AG04449 (cell line): ENCODE results near the gene AK1.

Source experiments
- CTCF ChIA-PET: fragments of 350-600 bp; formaldehyde crosslinking; extraction: SDS; loops from one replicate; lab custom pipeline; 2021; ENCODE audit warnings: antibody characterized with exemption; lab: Yijun Ruan, JAX
- POLR2A ChIA-PET: fragments of 400-600, 350-600 bp; formaldehyde crosslinking; extraction: SDS; loops from one replicate; lab custom pipeline; 2020; ENCODE audit warnings: antibody characterized with exemption, inconsistent platforms; lab: Yijun Ruan, JAX
- DNase-seq: peaks from one replicate; pipeline ENCODE4 v3.0.0-alpha.2; 2010; ENCODE audit warnings: low read depth, low spot score
- H3K4me3 ChIP-seq: 2 replicates; pipeline ENCODE4 v1.5.1; 2011; ENCODE audit warnings: low read depth, mild to moderate bottlenecking, control low read depth, low read length
- CTCF ChIP-seq: IDR thresholded peaks from one replicate; pipeline ENCODE4 v1.5.1; 2011; ENCODE audit warnings: mild to moderate bottlenecking, moderate library complexity, low read length, control low read depth, inconsistent platforms; ENCODE audit not compliant: insufficient read depth; ENCODE audit errors: missing control alignments

Gene AK1

DNA sequence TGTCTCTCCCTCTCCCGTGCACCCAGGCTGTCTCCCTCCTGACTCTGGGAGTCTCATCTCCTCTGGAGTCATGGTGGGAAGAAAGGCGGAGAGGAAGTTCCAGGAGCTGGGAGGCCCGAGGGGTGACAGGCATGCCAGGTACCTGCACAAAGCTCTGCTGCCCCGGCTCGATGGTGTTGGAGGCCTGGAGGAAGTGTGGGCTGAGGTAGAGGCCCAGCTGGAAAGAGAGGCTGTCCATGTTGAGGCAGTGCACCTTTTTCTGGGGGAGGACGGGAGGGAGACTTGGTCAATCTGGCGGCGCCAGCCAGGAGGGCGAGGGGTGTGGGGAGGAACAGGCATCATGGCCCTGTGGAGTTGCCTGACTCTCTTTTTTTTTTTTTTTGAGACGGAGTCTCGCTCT, 58.9 kb downstream of the AK1 start:
- TF ChIP-seq CTCF: no peak
- POLR2A ChIA-PET: interaction anchor here (1.2 kb wide), 1 partner anchor 16 kb away, joined by 3 read pairs; the partner anchor contains the start of gene FPGS
- DNase-seq: no peak
- no peak overlapping the region for H3K4me3 ChIP-seq
- CTCF ChIA-PET: interaction anchor here (0.9 to 1.5 kb wide), 3 partner anchors 51 to 299 kb away, joined by 3 to 5 read pairs (median 3); no protein-coding TSS in a partner anchor

DNA sequence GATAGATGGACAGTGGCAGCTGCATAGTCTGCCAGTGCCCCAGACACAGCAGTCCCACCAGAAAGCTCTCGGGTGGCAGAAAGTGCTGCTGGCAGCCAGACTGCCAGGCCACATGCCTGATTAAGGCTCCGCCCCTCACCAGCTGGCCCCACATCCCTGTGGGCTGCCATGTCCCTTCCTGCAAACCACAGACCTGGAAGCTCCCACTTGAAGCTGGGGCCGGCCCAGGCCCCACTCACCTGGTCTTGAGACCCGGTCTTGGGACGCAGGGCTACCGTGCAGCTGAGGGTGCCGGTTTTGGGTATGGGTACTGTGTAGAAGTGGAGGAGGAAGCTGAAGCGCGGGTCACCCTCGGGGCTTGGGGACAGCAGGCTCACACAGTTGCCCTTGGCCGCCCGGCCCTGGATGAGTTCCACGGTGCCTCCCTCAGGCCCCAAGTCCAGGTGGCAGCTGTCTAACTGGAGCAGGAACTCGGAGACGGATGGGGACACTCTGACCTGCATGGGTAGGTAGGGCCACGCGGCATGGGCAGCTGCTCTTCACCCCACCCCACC, 59.5 kb downstream of the AK1 start:
- DNase-seq: no peak
- TF ChIP-seq CTCF: no peak
- CTCF ChIA-PET: interaction anchor here (0.9 to 1.4 kb wide), 5 partner anchors 8 to 300 kb away, joined by 3 to 6 read pairs (median 3); no protein-coding TSS in a partner anchor
- POLR2A ChIA-PET: interaction anchor here (1.0 kb wide), 1 partner anchor 10 kb away, joined by 3 read pairs; no protein-coding TSS in a partner anchor
- no peak overlapping the region for H3K4me3 ChIP-seq

- H3K4me3 ChIP-seq: no peak overlapping the region
- no peak for TF ChIP-seq CTCF
- ChIA-PET CTCF (interaction anchor here (1.0 to 1.4 kb wide), 4 partner anchors 9 to 55 kb away, joined by 3 to 6 read pairs (median 4); no protein-coding TSS in a partner anchor), POLR2A (no interaction called here)
- DNase-seq: no peak
Observed at GRCh38 chr9:127816728-127817127, 60.7 kb downstream of the AK1 start.
